ENCODE data around the gene XYLB. TPM values are rescaled to one million over a fixed set of nuclear protein-coding genes. Genes with fewer than 3 reads are reported as not detected.

Gene XYLB
- total RNA-seq, 1 experiment from 2014 or later = 14.0 TPM

DNA sequence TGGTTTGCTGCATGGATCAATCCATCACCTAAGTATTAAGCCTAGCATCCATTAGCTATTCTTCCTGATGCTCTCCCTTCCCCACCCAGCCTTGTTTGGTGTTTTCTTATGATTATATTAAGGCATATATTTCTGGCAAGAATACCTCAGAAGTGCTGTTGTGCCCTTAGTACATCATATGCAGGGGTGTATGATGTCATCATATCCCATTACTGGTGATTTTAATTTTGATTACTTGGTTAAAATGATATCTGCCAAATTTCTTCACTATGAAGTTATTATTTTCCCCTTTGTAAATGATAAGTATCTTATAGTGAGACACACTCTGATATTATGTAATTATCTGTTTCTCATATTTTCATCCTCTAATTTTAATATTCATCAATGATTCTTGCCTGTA lies 49.0 kb upstream of the XYLB start:
- Histone ChIP-seq H2AFZ (ENCODE audit: low read depth, low read length, poor library complexity, severe bottlenecking) (no peak overlapping the region), H3K4me2 (ENCODE audit: low read length) (no peak overlapping the region), H3K79me2 (ENCODE audit: insufficient read depth, low read length) (no peaks in the 10 kb centered on the region), H4K20me1 (ENCODE audit: insufficient read depth) (no peaks in the 10 kb centered on the region), H3K27ac (ENCODE audit: low read depth, low read length) (no peak overlapping the region), H3K9ac (ENCODE audit: low read length) (no peak overlapping the region), H3K9me2 (ENCODE audit: insufficient read depth) (no peaks in the 10 kb centered on the region), H3K9me3 (ENCODE audit: control insufficient read depth in 1 of 2, insufficient read depth in 1 of 2, low read depth in 1 of 2, low read length in 2 of 2) (no peaks in the 10 kb centered on the region), H3K27me3 (ENCODE audit: insufficient read depth, low read length) (no peaks in the 10 kb centered on the region), H3K36me3 (ENCODE audit: control insufficient read depth in 1 of 2, insufficient read depth in 2 of 2, low read length in 2 of 2) (no peaks in the 10 kb centered on the region), H3K4me3 (replicated peaks in 1 of 2; ENCODE audit: low read depth in 1 of 2, low read length in 2 of 2) (no peak overlapping the region), H3K4me1 (ENCODE audit: control insufficient read depth in 1 of 2, insufficient read depth in 2 of 2, low read length in 2 of 2) (no peaks in the 10 kb centered on the region)
- POLR2A ChIA-PET = no interaction called here
- DNase-seq (ENCODE audit: low read depth, low spot score) = no peak
- BruUV-seq (replicated peaks) = no TSS peak
- intact Hi-C loops (cut with micrococcal nuclease) = no loop called here
- TF ChIP-seq CEBPB (IDR thresholded peaks at IDR 0.05; ENCODE audit: low read depth) = no peak
- ATAC-seq = no peak
- CTCF ChIA-PET = interaction anchor here (1.0 to 2.3 kb wide), 11 partner anchors 9 to 323 kb away, joined by 3 to 11 read pairs (median 4); no protein-coding TSS in a partner anchor
- RAD21 ChIA-PET (ENCODE audit: low non-redundant PET in 1 of 2, low total read pairs in 2 of 2, uncharacterized antibody in 2 of 2, unreplicated experiment in 2 of 2) = no interaction called here

DNA sequence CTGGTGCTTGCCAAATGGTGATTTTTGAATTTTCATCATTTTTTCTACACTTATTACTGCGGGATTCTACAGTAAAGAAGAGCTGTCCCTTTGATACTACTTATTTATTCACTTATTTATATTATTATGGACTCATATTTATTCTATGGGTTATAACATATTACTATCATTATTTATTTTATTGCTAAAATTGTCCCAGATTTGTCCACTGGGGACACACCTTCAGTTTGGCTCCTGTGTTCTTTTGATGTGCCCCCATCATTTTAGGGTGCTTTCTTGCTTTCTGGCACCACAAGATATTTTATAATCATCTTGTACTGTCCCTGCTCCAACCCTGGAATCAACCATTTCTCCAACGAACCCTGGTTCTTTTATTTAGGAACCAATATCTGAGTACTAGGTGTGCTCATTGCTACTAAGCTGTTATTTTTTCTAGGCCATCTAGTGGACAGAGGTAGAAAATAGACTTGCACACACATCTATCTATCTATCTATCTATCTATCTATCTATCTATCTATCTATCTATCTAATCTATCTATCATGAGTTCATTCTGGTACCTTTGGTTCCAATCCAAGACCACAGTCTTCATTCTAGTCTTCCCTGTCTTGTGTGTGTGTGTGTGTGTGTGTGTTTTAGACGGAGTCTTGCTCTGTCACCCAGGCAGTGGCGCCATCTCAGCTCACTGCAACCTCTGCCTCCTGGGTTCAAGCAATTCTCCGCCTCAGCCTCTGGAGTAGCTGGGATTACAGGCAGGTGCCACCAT lies 48.5 kb upstream of the XYLB start:
- no peak overlapping the region for H3K4me3 ChIP-seq (replicated peaks in 1 of 2; ENCODE audit: low read depth in 1 of 2, low read length in 2 of 2)
- H3K9ac ChIP-seq (ENCODE audit: low read length) = no peak overlapping the region
- RAD21 ChIA-PET (ENCODE audit: low non-redundant PET in 1 of 2, low total read pairs in 2 of 2, uncharacterized antibody in 2 of 2, unreplicated experiment in 2 of 2) = no interaction called here
- peak; percentile 97 for ATAC-seq
- no peak overlapping the region; the same call in 1 of the 2 replicates for H3K4me2 ChIP-seq (ENCODE audit: low read length)
- CTCF ChIA-PET = interaction anchor here (0.9 to 2.3 kb wide), 15 partner anchors 10 to 324 kb away, joined by 3 to 11 read pairs (median 4); no protein-coding TSS in a partner anchor
- POLR2A ChIA-PET = no interaction called here
- H3K36me3 ChIP-seq (ENCODE audit: control insufficient read depth in 1 of 2, insufficient read depth in 2 of 2, low read length in 2 of 2) = no peaks in the 10 kb centered on the region
- H3K4me1 ChIP-seq (ENCODE audit: control insufficient read depth in 1 of 2, insufficient read depth in 2 of 2, low read length in 2 of 2) = no peaks in the 10 kb centered on the region
- peak overlapping the region; percentile 85 for H2AFZ ChIP-seq (ENCODE audit: low read depth, low read length, poor library complexity, severe bottlenecking)
- H3K27me3 ChIP-seq (ENCODE audit: insufficient read depth, low read length) = no peaks in the 10 kb centered on the region
- intact Hi-C loops (cut with micrococcal nuclease) = loop anchor here (1.0 to 2.0 kb wide), 2 partner anchors 167 to 180 kb away; no protein-coding TSS in a partner anchor
- no peaks in the 10 kb centered on the region for H4K20me1 ChIP-seq (ENCODE audit: insufficient read depth)
- DNase-seq (ENCODE audit: low read depth, low spot score) = peak; percentile 15
- TF ChIP-seq, protein P1, sequence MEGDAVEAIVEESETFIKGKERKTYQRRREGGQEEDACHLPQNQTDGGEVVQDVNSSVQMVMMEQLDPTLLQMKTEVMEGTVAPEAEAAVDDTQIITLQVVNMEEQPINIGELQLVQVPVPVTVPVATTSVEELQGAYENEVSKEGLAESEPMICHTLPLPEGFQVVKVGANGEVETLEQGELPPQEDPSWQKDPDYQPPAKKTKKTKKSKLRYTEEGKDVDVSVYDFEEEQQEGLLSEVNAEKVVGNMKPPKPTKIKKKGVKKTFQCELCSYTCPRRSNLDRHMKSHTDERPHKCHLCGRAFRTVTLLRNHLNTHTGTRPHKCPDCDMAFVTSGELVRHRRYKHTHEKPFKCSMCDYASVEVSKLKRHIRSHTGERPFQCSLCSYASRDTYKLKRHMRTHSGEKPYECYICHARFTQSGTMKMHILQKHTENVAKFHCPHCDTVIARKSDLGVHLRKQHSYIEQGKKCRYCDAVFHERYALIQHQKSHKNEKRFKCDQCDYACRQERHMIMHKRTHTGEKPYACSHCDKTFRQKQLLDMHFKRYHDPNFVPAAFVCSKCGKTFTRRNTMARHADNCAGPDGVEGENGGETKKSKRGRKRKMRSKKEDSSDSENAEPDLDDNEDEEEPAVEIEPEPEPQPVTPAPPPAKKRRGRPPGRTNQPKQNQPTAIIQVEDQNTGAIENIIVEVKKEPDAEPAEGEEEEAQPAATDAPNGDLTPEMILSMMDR (IDR thresholded peaks at IDR 0.05 in 2 of 3, conservative IDR thresholded peaks at IDR 0.05 in 1 of 3; ENCODE audit: borderline replicate concordance in 1 of 3, insufficient read depth in 1 of 3, low read depth in 2 of 3, low read length in 2 of 3) = peak; percentile 63 to 89 (median 82)
- TF ChIP-seq RAD21 (IDR thresholded peaks at IDR 0.05; ENCODE audit: low read depth) = peak; percentile 45
- no peak for TF ChIP-seq JUND (IDR thresholded peaks at IDR 0.05)
- no peaks in the 10 kb centered on the region for H3K79me2 ChIP-seq (ENCODE audit: insufficient read depth, low read length)
- H3K27ac ChIP-seq (ENCODE audit: low read depth, low read length) = no peak overlapping the region
- no peaks in the 10 kb centered on the region for H3K9me2 ChIP-seq (ENCODE audit: insufficient read depth)
- no peaks in the 10 kb centered on the region for H3K9me3 ChIP-seq (ENCODE audit: control insufficient read depth in 1 of 2, insufficient read depth in 1 of 2, low read depth in 1 of 2, low read length in 2 of 2)
- BruUV-seq (replicated peaks) = no TSS peak
